Measurements from ENCODE around the gene S100A12.
"Not testable (repeated sequence)": the region's sequence is repeated elsewhere in the genome, so short reads cannot be mapped to it uniquely, and the experiment has no call there.

The S100A12 gene

DNA sequence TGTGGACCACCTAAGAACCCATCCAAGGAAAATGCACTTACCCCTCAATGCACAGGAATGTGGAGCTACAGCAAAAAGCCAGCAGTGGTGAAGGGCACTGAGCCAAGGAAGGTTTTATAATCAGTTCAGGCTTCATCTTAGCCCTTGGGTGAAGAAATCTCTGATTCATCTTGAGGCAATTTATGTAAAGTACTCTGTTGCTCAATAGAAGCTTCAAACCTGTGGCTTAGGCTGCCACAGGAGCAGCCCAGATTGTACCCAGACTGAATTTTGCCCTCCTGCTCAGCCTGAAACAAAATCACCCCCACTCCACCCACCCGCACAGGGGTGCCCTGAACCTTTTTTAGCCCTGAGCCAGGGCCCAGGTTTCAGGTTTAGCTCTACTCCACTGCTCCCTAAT lies at the start of gene S100A12:
Gene S100A12 (minus strand): TSS at position 111 of the 400 bp plus-strand sequence. CDS start 1,029 bp downstream, outside the sequence.
- DNase-seq = no peak

DNA sequence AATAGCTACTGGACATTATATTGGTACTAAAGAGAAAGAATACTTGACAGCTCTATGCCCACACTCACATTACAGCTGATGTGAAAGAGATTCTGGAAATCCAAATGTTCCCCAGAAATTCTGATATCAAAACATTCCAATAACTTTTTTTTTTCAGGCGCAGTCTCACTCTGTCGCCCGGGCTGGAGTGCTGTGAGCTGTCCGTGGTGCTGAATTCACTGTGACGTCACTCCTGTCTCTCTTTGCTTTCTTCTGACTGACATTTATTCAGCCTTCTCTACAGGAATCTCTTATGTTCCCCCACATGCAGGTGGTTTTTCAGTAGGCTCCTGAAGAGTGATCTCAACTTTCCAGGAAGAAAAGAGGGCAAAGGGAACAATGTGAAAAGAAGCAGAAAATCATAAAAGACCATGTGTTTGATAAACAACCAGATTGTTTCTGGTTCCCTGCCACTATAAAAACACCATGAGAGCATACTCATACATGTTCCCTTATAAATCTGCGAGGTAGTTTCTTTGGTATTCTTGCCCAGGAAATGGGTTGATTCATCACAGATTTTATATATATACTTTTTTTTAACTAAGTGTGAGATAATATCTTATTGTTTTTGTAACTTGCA lies 47.1 kb upstream of the S100A12 start:
- DNase-seq = peak in 29 of 56 donors; percentile 1 to 69 (median 11)

DNA sequence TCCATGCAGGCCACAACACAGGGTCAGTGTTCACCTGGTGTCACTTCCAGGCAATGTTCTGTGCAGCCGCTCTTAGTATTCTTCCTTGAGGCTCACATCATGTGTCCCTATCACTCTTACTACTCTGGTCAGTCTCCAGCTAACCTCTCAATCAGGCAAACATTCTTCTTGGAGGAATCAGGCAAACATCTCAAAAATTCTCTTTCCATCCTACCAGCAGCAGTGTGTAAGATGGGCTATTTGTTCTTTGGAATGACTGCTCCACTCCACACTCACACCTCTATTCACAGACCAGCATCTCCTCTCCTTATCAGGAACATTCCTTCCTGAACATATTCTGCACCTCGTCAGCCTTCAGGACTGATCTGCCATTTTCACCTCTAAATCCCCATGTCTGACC lies 44.9 kb upstream of the S100A12 start:
- no peak for DNase-seq

DNA sequence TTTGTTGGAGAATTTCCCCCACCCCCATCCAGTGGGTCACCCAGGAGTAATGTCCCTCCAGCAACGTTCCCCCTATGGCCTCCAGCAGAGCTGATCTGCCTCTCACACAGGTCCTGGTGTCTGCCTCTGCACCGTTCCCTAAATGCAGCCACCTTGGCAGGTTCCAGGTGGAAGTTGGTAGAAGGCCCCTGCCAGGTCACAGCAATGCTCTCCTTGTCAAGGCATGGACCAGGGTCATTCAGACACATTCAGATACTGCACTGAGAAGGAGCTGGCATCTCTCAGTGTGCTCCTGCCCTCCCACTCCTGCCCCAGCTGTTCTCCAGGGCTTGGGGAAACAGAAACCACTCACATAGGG lies 44.0 kb upstream of the S100A12 start:
- DNase-seq = not testable (repeated sequence)

GRCh38 chr1:153418758-153419435 lies 43.5 kb upstream of the S100A12 start:
- DNase-seq = not testable (repeated sequence)

- DNase-seq = no peak
Observed at GRCh38 chr1:153417136-153417888, 41.9 kb upstream of the S100A12 start.

DNA sequence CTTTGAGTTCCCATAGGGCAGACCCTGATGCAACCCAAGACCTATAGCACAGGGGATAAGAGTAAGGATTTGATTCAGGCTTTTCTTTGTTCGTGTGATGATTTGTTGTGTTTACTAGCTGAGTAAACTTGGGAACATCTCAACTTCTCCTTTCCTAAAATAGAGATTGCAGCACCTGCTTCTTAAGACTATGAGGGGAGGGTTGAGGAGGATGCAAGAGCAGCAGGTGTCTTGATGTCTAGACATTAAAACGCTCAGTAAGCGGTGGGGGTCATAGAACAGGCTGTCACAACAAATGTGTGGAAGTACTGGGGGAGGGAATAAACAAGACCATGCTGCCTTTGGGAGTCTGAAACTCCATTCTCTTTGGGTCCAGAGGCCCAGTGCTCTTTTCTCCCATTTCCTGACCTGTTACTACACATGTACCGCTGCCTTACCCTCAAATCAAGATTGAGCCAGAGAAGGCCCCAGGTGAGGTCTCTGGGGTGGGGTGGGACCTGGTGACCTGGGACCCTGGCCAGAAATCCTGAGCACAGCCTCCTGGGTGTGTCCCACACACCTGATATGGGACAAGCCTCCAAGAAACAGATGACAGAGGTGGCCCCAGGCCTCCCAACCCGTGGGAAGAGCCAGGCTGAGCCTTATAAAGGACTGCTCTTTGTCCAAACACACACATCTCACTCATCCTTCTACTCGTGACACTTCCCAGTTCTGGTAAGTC lies 40.6 kb upstream of the S100A12 start, which contains the start of gene S100A7A:
Gene S100A7A (plus strand): TSS at position 671 of the 721 bp plus-strand sequence. CDS start 1,563 bp downstream, outside the sequence.
- DNase-seq = no peak

GRCh38 chr1:153413961-153414360 lies 38.5 kb upstream of the S100A12 start:
- DNase-seq = not testable (repeated sequence)

- DNase-seq = not testable (repeated sequence)
Observed at GRCh38 chr1:153407274-153407673, 31.9 kb upstream of the S100A12 start.

DNA sequence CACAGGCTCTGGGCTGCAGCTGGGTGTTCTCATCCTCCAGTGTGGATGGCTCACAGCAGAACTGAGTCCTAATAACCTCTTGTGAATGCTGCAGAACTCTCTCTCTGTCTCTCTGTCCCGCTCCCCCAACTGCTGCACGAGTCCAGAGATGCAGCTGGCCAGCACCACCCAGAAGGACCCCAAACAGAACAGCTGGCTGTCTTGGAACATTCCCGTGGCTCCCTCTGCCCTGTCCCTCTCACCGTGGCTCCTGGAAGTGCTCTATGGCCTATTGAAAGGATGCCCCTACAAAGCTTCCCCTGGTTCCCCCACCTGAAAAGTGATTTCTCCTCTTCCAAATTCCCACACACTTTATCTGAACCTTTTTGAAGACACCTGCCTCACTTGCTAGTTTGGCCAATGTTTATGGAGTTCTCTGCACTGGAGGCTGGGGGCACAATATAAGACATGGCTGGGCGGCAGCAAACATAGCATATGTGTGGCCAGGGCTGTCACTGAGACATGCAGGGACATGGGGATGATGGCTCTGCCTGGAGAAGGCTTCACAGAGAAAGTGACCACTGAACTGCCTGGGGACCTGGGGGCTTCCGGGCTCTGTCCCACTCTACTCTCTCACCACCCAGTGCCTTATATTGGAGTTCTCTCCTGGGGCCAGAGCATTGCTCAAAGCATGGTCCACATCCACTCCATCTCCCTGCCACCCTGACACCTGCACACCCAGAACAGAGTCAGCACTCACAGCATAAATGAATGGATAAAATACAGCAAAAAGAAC lies 30.6 kb upstream of the S100A12 start:
- DNase-seq = not testable (repeated sequence)

DNA sequence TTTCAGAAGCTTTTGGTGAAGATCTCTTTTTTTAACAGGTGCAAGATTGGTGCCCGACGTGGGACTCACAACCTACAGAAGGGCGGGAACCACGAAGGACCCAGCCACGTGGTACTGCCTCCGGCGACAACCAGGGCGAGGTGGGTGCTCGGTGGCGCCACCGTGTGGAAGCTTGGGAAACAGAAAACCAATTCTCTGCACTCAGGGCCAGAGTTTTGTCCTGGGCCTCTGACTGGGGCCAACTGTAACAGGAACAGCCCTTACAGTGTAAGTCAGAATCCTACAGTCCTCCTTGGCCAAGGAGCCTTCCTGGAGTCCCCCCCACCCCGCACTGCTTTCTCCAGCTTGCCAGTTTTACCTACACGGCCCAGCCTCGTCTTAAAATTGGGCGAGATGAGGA lies 29.3 kb upstream of the S100A12 start:
- peak in 3 of 56 donors; percentile 4 to 11 (median 7) for DNase-seq

DNA sequence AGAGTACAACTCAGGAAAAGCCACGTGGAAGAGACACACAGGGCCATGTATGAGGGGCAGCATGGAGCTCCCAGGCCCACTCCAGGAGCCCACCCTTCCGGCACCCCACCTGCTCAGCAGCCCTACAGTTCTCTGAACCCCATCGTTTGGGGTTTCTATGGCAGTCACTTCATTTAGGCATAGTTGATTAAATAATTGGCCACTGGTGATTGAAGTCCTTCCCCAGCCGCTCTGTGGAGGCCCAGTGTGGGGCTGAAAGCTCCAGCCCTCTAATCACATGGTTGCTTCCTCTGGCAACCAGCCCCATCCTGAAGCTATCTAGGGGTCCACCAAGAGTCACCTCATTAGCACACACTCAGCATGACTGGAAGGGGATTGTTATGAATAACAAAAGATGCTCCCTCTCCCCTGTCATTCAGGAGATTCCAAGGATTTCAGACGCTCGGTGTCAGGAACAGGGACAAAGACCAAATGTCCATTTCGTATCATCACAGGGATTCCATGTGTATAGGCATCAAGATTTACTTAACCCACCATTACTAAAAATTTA lies 28.7 kb upstream of the S100A12 start:
- no peak for DNase-seq

GRCh38 chr1:153403421-153404085 lies 28.1 kb upstream of the S100A12 start:
- no peak for DNase-seq

DNA sequence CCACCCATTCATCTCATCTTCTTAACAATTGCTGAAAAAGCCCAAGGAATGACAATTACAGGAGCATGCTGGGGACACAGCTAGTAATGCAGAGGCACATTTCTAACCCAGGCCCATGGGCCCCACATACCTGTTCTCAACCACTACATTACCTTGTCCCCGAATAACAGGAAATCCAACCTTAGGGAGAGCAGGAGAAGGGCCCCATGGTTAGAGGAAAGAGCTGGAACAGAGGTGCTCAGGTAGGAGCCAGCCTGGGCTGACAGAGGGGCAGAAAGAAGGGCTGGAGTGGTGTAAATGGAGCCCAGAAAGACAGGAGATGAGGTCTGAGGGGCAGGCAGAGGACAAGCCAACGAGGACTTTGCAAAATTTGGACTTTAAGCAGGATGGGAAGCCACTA lies 26.8 kb upstream of the S100A12 start:
- DNase-seq = no peak

DNA sequence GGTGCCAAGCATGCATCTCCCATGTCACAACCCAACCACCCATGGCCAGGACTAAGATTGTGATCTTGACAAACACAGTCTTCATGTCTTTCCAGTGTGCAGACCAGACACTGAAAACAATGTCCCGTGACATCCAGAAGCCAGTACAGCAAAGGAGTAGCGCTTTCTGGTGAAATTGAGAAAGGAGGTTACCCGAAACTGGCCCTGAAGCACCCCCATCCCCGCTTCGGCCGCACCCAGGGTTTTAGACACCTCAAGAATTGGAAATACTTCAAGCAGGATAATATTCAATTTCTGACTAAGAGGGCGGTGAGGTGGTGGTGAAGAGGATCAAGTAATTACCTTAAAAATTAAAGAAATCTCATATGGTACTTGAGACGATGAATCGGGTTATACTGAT lies 26.0 kb upstream of the S100A12 start:
- no peak for DNase-seq

DNA sequence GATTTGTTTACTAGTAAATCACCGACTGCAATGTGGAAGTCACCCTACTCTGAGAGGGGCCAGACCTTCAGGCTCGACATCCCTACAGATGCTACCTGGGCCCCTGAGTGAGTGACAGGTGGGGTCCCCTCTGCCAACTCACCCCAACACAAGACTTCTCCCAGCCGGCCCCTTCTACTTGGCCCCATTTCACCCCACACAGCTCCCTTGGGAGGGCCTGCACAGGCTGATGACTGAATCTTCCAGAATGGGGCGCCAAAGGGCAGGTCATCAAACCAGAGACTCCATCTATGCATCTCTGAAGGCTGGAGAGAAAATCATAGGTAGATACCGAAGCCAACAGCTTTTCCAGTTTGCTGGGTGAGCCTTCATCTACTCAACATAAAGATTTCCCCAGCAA lies 24.8 kb upstream of the S100A12 start:
- no peak for DNase-seq

DNA sequence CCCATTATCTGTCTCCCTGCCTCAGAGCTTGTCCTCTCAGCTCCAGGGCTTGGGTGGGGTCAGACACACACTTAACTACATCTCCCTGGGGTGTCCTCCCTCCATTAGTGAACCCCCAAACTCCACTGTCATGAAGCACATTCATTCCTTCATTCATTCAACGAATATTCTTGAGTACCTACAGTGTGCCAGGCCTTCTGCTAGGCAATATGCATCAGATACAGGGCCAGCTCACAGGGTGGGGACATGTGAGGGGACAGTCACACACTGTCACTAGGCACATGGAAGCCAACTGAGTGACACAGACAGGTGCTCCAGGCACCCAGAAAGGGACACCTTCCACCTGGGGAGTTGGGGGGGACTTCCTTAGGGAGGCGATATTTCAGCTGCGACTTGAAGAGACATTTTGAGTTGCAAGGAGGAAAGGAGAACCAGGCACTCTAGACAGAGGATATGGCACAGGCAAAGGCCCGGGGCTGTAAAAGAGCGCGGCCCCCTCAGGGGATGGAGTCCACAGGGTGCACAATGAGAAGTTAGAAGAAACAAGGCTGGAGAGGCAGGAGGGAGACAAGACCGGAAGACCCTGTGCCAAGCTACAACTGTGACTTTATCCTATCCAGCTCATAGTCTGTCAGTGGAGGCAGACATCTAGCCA lies 24.1 kb upstream of the S100A12 start:
- DNase-seq = no peak

GRCh38 chr1:153397924-153398651 lies 22.7 kb upstream of the S100A12 start:
- DNase-seq = no peak

All from amygdala (tissue), 56 donors.